SK-N-SH treated with all-trans-retinoic acid at 6 μM for 48 hours (cell line): ENCODE results near the gene ZBTB47.

Source experiments
- ATAC-seq: fragments of 200-7000 bp; cut with Tn5 transposase; 3 replicates; pipeline ENCODE4 v1.9.1; 2020; ENCODE audit warnings: mild to moderate bottlenecking, moderate library complexity
- BACH2 ChIP-seq: fragments of 250-450 bp; sonication (Bioruptor Pico); IDR thresholded peaks from 2 replicates; pipeline ENCODE4 v1.9.0; 2021; ENCODE audit warnings: mild to moderate bottlenecking, borderline replicate concordance
- CSRNP3 ChIP-seq: fragments of 250-450 bp; sonication (Bioruptor Pico); IDR thresholded peaks from 2 replicates; pipeline ENCODE4 v1.5.1; 2021; ENCODE audit warnings: mild to moderate bottlenecking, moderate library complexity
- ESRRG ChIP-seq: fragments of 250-450 bp; sonication (Bioruptor Pico); IDR thresholded peaks from 2 replicates; pipeline ENCODE4 v1.6.1; 2021; ENCODE audit warnings: mild to moderate bottlenecking
- GLIS3 ChIP-seq: fragments of 250-450 bp; sonication (Bioruptor Pico); IDR thresholded peaks from 2 replicates; pipeline ENCODE4 v1.5.0; 2020; ENCODE audit warnings: mild to moderate bottlenecking, moderate library complexity
- ISL1 ChIP-seq: fragments of 250-450 bp; sonication (Bioruptor Pico); IDR thresholded peaks from 2 replicates; pipeline ENCODE4 v2.1.2; 2022; ENCODE audit warnings: mild to moderate bottlenecking, moderate library complexity
- OSR1 ChIP-seq: fragments of 250-450 bp; sonication (Bioruptor Pico); IDR thresholded peaks from 2 replicates; pipeline ENCODE4 v1.8.0; 2022; ENCODE audit warnings: moderate library complexity, mild to moderate bottlenecking, inconsistent platforms
- PPARA ChIP-seq: fragments of 250-450 bp; sonication (Bioruptor Pico); IDR thresholded peaks from 2 replicates; pipeline ENCODE4 v1.5.0; 2020; ENCODE audit warnings: mild to moderate bottlenecking, borderline replicate concordance
- TCF4 ChIP-seq: fragments of 250-450 bp; sonication (Bioruptor Pico); IDR thresholded peaks from 2 replicates; pipeline ENCODE4 v1.8.0; 2021; ENCODE audit warnings: mild to moderate bottlenecking, moderate library complexity, borderline replicate concordance
- TOX ChIP-seq: fragments of 250-450 bp; sonication (Bioruptor Pico); IDR thresholded peaks from 2 replicates; pipeline ENCODE4 v1.8.0; 2021; ENCODE audit warnings: mild to moderate bottlenecking, moderate library complexity, borderline replicate concordance
- TSHZ2 ChIP-seq: fragments of 250-450 bp; sonication (Bioruptor Pico); IDR thresholded peaks from 2 replicates; pipeline ENCODE4 v1.5.0; 2020; ENCODE audit warnings: mild to moderate bottlenecking, moderate library complexity
- ZFP3 ChIP-seq: fragments of 250-450 bp; sonication (Bioruptor Pico); IDR thresholded peaks from 2 replicates; pipeline ENCODE4 v1.5.0; 2020; ENCODE audit warnings: mild to moderate bottlenecking, moderate library complexity
- ZFP30 ChIP-seq: fragments of 450-650 bp; formaldehyde crosslinking; IDR thresholded peaks from 2 replicates; pipeline ENCODE4 v1.5.0; 2022; ENCODE audit warnings: mild to moderate bottlenecking, moderate library complexity
- ZNF565 ChIP-seq: fragments of 450-650 bp; formaldehyde crosslinking; conservative IDR thresholded peaks from 2 replicates; pipeline ENCODE4 v1.5.0; 2020; ENCODE audit warnings: low read depth, mild to moderate bottlenecking, moderate library complexity
- ZNF70 ChIP-seq: fragments of 450-650 bp; formaldehyde crosslinking; IDR thresholded peaks from 2 replicates; pipeline ENCODE4 v1.5.0; 2020; ENCODE audit warnings: mild to moderate bottlenecking, moderate library complexity
- ZNF8 ChIP-seq: fragments of 450-650 bp; formaldehyde crosslinking; IDR thresholded peaks from 2 replicates; pipeline ENCODE4 v1.5.0; 2020; ENCODE audit warnings: mild to moderate bottlenecking, moderate library complexity
- TF ChIP-seq, protein P1 (sequence below): fragments of 250-450 bp; sonication (Bioruptor Pico); IDR thresholded peaks from 2 replicates; pipeline ENCODE4 v1.5.1; 2020; ENCODE audit warnings: low read depth, mild to moderate bottlenecking, moderate library complexity
- TF ChIP-seq, protein P2 (sequence below): fragments of 250-450 bp; sonication (Bioruptor Pico); IDR thresholded peaks from 2 replicates; pipeline ENCODE4 v1.8.0; 2020; ENCODE audit warnings: mild to moderate bottlenecking, moderate library complexity, borderline replicate concordance

Gene ZBTB47

GRCh38 chr3:42659451-42660130 is 6.1 kb downstream of the ZBTB47 start:
- TF ChIP-seq ZNF565 (CRISPR knock-in tag) (no peak), ZNF8 (CRISPR knock-in tag) (no peak), ESRRG (CRISPR knock-in tag) (no peak), TSHZ2 (no peak), BACH2 (CRISPR knock-in tag) (no peak), TOX (no peak), ISL1 (CRISPR knock-in tag) (no peak), ZFP30 (no peak)
- TF ChIP-seq, protein P1, sequence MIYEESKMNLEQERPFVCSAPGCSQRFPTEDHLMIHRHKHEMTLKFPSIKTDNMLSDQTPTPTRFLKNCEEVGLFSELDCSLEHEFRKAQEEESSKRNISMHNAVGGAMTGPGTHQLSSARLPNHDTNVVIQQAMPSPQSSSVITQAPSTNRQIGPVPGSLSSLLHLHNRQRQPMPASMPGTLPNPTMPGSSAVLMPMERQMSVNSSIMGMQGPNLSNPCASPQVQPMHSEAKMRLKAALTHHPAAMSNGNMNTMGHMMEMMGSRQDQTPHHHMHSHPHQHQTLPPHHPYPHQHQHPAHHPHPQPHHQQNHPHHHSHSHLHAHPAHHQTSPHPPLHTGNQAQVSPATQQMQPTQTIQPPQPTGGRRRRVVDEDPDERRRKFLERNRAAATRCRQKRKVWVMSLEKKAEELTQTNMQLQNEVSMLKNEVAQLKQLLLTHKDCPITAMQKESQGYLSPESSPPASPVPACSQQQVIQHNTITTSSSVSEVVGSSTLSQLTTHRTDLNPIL: no peak
- ATAC-seq: no peak

GRCh38 chr3:42660131-42660715 is 6.7 kb downstream of the ZBTB47 start:
- TF ChIP-seq TCF4: no peak
- no peak for TF ChIP-seq GLIS3 (CRISPR knock-in tag)
- no peak for TF ChIP-seq ZNF565 (CRISPR knock-in tag)
- no peak for TF ChIP-seq ZNF70
- no peak for TF ChIP-seq PPARA
- no peak for TF ChIP-seq TSHZ2
- TF ChIP-seq, protein P2, sequence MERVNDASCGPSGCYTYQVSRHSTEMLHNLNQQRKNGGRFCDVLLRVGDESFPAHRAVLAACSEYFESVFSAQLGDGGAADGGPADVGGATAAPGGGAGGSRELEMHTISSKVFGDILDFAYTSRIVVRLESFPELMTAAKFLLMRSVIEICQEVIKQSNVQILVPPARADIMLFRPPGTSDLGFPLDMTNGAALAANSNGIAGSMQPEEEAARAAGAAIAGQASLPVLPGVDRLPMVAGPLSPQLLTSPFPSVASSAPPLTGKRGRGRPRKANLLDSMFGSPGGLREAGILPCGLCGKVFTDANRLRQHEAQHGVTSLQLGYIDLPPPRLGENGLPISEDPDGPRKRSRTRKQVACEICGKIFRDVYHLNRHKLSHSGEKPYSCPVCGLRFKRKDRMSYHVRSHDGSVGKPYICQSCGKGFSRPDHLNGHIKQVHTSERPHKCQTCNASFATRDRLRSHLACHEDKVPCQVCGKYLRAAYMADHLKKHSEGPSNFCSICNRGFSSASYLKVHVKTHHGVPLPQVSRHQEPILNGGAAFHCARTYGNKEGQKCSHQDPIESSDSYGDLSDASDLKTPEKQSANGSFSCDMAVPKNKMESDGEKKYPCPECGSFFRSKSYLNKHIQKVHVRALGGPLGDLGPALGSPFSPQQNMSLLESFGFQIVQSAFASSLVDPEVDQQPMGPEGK (CRISPR knock-in tag): no peak
- TF ChIP-seq TOX: no peak
- TF ChIP-seq ZNF8 (CRISPR knock-in tag): no peak
- TF ChIP-seq ISL1 (CRISPR knock-in tag): no peak
- ATAC-seq: no peak

DNA sequence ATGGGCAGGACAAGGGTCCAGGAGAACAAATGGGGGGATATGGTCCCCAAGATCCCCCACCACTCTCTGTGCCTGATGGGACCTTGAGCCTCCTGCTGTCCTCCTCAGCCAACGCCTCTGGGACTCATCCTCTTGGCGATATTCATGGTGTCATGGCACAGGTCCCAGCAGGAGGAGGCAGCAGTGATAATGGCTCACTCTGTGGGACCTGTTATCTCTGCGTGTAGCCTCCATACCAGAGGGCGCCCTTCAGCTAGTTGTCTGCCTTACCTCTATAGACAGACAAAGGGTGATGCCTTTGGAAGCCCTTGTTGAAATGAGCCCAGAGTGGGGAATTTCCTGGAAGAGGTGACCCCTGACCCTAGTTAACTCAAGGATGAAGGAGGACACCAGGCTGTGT is 7.4 kb downstream of the ZBTB47 start:
- no peak for ATAC-seq
- TF ChIP-seq ZNF565 (CRISPR knock-in tag) (no peak), TCF4 (no peak), ZNF70 (no peak), ZNF8 (CRISPR knock-in tag) (no peak)

GRCh38 chr3:42661593-42662022 is 8.1 kb downstream of the ZBTB47 start:
- ATAC-seq: no peak
- TF ChIP-seq TSHZ2: no peak
- TF ChIP-seq ZNF565 (CRISPR knock-in tag): no peak
- TF ChIP-seq, protein P1: no peak
- TF ChIP-seq ISL1 (CRISPR knock-in tag): no peak
- TF ChIP-seq CSRNP3 (CRISPR knock-in tag): no peak
- TF ChIP-seq GLIS3 (CRISPR knock-in tag): no peak
- TF ChIP-seq OSR1 (CRISPR knock-in tag): no peak
- TF ChIP-seq ZFP3 (CRISPR knock-in tag): no peak
- TF ChIP-seq ZFP30: no peak
- TF ChIP-seq, protein P2 (CRISPR knock-in tag): no peak
